ENCODE data around the gene FAM83B.

GRCh38 chr6:54875539-54875938, 29.0 kb downstream of the FAM83B start:
- no peak for TF ChIP-seq CTCF (IDR thresholded peaks at IDR 0.05; ENCODE audit: low read length)
- no peak for TF ChIP-seq EZH2 (IDR thresholded peaks at IDR 0.05; ENCODE audit: borderline replicate concordance, low read length)
